ENCODE measurements around the gene CD247.

GRCh38 chr1:167453123-167453522, 65.2 kb downstream of the CD247 start:
- TF ChIP-seq CTCF (conservative IDR thresholded peaks at IDR 0.05 in 1 of 2, IDR thresholded peaks at IDR 0.05 in 1 of 2; ENCODE audit: extremely low read depth in 1 of 2, insufficient read depth in 1 of 2, low read depth in 1 of 2, low read length in 2 of 2) (no peak), EZH2 (IDR thresholded peaks at IDR 0.05; ENCODE audit: borderline replicate concordance, low read length) (no peak)
